HPDE6-E6E7 (cell line): ENCODE data around the gene CDC25B.

Source experiments
- DNase-seq: peaks from one replicate; pipeline ENCODE4 v3.0.0; 2011; ENCODE audit warnings: missing footprints; ENCODE audit errors: extremely low spot score

The CDC25B gene

GRCh38 chr20:3804254-3804751, 8.2 kb downstream of the CDC25B start:
- no peak for DNase-seq

GRCh38 chr20:3804781-3805180, 8.7 kb downstream of the CDC25B start:
- DNase-seq, result no peak

- DNase-seq, result no peak
Measured at GRCh38 chr20:3808544-3808943, 12.4 kb downstream of the CDC25B start.

- peak; percentile 97 for DNase-seq
Measured at GRCh38 chr20:3811467-3812258, 15.6 kb downstream of the CDC25B start.

GRCh38 chr20:3812259-3812681, 16.2 kb downstream of the CDC25B start:
- DNase-seq, result no peak

- DNase-seq, result no peak
Measured at GRCh38 chr20:3812975-3813847, 17.1 kb downstream of the CDC25B start.

GRCh38 chr20:3813848-3814581, 17.9 kb downstream of the CDC25B start:
- no peak for DNase-seq

GRCh38 chr20:3814928-3815495, 18.9 kb downstream of the CDC25B start:
- DNase-seq, result no peak

- no peak for DNase-seq
Measured at GRCh38 chr20:3815703-3816315, 19.7 kb downstream of the CDC25B start.

GRCh38 chr20:3818155-3819151, 22.3 kb downstream of the CDC25B start:
- DNase-seq, result peak; percentile 83

- no peak for DNase-seq
Measured at GRCh38 chr20:3819411-3820047, 23.4 kb downstream of the CDC25B start.

GRCh38 chr20:3820048-3820900, 24.2 kb downstream of the CDC25B start, which contains the start of gene AP5S1:
AP5S1 (plus strand) TSS chr20:3820547; CDS start chr20:3822118, 1,571 bp downstream.
- DNase-seq, result peak; percentile 97

GRCh38 chr20:3820901-3821727, 25.0 kb downstream of the CDC25B start:
- no peak for DNase-seq

GRCh38 chr20:3821996-3822395, 25.9 kb downstream of the CDC25B start:
- no peak for DNase-seq

- no peak for DNase-seq
Measured at GRCh38 chr20:3823881-3824280, 27.8 kb downstream of the CDC25B start.

GRCh38 chr20:3825526-3825925, 29.4 kb downstream of the CDC25B start:
- no peak for DNase-seq

- no peak for DNase-seq
Measured at GRCh38 chr20:3826420-3826819, 30.3 kb downstream of the CDC25B start.
